ENCODE measurements around the gene S100A2. TPM values are rescaled to one million over a fixed set of nuclear protein-coding genes. Genes with fewer than 3 reads are reported as not detected.

The S100A2 gene
- total and polyA plus RNA-seq, 2 experiments from 2014 or later, result 0.66 to 0.89 TPM

DNA sequence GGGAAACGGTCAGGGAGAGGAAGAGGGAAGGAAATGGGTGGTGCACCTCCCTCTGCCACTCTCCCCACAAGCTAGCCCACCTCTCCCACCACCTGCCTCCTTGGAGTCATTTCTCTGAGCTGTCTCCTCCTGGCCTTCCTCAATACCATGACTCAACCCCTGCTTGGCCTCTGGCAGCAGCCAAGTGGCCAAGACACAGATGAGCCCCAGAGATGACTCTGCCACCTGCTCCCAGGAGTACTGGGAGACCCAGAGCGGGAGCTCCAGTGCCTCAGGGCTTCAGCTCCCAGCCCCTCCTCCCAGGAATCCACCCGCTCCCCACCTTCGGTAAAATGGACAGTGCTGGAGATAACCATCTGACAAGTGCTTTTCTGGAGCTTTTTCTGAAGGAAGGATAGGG, 44.7 kb upstream of the S100A2 start:
- ATAC-seq (no peak), DNase-seq (ENCODE audit: low spot score) (no peak)
- no peak overlapping the region for H3K4me3 Mint-ChIP-seq
- peaks cover 52% of the 10 kb centered on the region for H3K4me1 Mint-ChIP-seq
- H3K4me2 ChIP-seq, result no peak overlapping the region
- no peaks in the 10 kb centered on the region for H3K79me2 ChIP-seq (replicated peaks; ENCODE audit: insufficient read depth)
- no peak overlapping the region for H2AFZ ChIP-seq
- no peaks in the 10 kb centered on the region for H3K27me3 ChIP-seq (ENCODE audit: insufficient read depth)
- H3K27me3 Mint-ChIP-seq (ENCODE audit: insufficient read depth, low read depth, poor library complexity), result peaks cover 13% of the 10 kb centered on the region
- H4K20me1 ChIP-seq (replicated peaks; ENCODE audit: insufficient read depth), result no peaks in the 10 kb centered on the region
- H3K27ac Mint-ChIP-seq, result no peak overlapping the region
- no peaks in the 10 kb centered on the region for H3K36me3 ChIP-seq (ENCODE audit: insufficient read depth)
- H3K4me1 ChIP-seq (ENCODE audit: insufficient read depth), result peaks cover 43% of the 10 kb centered on the region
- no peak overlapping the region for H3K4me3 ChIP-seq
- TF ChIP-seq REST (IDR thresholded peaks at IDR 0.05; ENCODE audit: unreplicated experiment) (no peak), STAT1 (IDR thresholded peaks at IDR 0.05; ENCODE audit: unreplicated experiment) (no peak), ZNF114 (CRISPR knock-in tag; IDR thresholded peaks at IDR 0.05) (no peak), POLR2AphosphoS5 (IDR thresholded peaks at IDR 0.05; ENCODE audit: low read depth) (no peak), EZH2 (IDR thresholded peaks at IDR 0.05; ENCODE audit: low read depth, unreplicated experiment) (no peak), EZH2phosphoT487 (IDR thresholded peaks at IDR 0.05; ENCODE audit: unreplicated experiment) (no peak), CTCF (conservative IDR thresholded peaks at IDR 0.05; ENCODE audit: low read depth in 2 of 2) (no peak), CREB1 (CRISPR knock-in tag; IDR thresholded peaks at IDR 0.05; ENCODE audit: low read depth) (no peak), ETS1 (IDR thresholded peaks at IDR 0.05) (no peak), JUNB (IDR thresholded peaks at IDR 0.05; ENCODE audit: unreplicated experiment) (no peak), ZNF331 (CRISPR knock-in tag; IDR thresholded peaks at IDR 0.05; ENCODE audit: low read depth) (no peak)
- TF ChIP-seq, protein P1, sequence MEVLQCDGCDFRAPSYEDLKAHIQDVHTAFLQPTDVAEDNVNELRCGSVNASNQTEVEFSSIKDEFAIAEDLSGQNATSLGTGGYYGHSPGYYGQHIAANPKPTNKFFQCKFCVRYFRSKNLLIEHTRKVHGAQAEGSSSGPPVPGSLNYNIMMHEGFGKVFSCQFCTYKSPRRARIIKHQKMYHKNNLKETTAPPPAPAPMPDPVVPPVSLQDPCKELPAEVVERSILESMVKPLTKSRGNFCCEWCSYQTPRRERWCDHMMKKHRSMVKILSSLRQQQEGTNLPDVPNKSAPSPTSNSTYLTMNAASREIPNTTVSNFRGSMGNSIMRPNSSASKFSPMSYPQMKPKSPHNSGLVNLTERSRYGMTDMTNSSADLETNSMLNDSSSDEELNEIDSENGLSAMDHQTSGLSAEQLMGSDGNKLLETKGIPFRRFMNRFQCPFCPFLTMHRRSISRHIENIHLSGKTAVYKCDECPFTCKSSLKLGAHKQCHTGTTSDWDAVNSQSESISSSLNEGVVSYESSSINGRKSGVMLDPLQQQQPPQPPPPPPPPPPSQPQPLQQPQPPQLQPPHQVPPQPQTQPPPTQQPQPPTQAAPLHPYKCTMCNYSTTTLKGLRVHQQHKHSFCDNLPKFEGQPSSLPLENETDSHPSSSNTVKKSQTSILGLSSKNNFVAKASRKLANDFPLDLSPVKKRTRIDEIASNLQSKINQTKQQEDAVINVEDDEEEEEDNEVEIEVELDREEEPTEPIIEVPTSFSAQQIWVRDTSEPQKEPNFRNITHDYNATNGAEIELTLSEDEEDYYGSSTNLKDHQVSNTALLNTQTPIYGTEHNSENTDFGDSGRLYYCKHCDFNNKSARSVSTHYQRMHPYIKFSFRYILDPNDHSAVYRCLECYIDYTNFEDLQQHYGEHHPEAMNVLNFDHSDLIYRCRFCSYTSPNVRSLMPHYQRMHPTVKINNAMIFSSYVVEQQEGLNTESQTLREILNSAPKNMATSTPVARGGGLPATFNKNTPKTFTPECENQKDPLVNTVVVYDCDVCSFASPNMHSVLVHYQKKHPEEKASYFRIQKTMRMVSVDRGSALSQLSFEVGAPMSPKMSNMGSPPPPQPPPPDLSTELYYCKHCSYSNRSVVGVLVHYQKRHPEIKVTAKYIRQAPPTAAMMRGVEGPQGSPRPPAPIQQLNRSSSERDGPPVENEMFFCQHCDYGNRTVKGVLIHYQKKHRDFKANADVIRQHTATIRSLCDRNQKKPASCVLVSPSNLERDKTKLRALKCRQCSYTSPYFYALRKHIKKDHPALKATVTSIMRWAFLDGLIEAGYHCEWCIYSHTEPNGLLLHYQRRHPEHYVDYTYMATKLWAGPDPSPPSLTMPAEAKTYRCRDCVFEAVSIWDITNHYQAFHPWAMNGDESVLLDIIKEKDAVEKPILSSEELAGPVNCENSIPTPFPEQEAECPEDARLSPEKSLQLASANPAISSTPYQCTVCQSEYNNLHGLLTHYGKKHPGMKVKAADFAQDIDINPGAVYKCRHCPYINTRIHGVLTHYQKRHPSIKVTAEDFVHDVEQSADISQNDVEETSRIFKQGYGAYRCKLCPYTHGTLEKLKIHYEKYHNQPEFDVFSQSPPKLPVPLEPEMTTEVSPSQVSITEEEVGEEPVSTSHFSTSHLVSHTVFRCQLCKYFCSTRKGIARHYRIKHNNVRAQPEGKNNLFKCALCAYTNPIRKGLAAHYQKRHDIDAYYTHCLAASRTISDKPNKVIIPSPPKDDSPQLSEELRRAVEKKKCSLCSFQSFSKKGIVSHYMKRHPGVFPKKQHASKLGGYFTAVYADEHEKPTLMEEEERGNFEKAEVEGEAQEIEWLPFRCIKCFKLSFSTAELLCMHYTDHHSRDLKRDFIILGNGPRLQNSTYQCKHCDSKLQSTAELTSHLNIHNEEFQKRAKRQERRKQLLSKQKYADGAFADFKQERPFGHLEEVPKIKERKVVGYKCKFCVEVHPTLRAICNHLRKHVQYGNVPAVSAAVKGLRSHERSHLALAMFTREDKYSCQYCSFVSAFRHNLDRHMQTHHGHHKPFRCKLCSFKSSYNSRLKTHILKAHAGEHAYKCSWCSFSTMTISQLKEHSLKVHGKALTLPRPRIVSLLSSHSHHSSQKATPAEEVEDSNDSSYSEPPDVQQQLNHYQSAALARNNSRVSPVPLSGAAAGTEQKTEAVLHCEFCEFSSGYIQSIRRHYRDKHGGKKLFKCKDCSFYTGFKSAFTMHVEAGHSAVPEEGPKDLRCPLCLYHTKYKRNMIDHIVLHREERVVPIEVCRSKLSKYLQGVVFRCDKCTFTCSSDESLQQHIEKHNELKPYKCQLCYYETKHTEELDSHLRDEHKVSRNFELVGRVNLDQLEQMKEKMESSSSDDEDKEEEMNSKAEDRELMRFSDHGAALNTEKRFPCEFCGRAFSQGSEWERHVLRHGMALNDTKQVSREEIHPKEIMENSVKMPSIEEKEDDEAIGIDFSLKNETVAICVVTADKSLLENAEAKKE (CRISPR knock-in tag; IDR thresholded peaks at IDR 0.05), result no peak
- H3K27ac ChIP-seq (ENCODE audit: low read depth), result no peak overlapping the region
- H3K9me3 Mint-ChIP-seq, result no peaks in the 10 kb centered on the region
- H3F3A ChIP-seq (replicated peaks; ENCODE audit: low read depth), result no peaks in the 10 kb centered on the region; the same call in 1 of the 2 replicates
- no peaks in the 10 kb centered on the region; the same call in 1 of the 3 replicates for H3K36me3 Mint-ChIP-seq (ENCODE audit: low read depth)
- no peaks in the 10 kb centered on the region for H3K9me2 ChIP-seq (ENCODE audit: insufficient read depth)

Measured in GM23338 (cell line).